Immature natural killer cell (primary cell): ENCODE measurements around the gene CIITA. TPM values are rescaled to one million over a fixed set of nuclear protein-coding genes. Genes with fewer than 3 reads are reported as not detected.

Experiments used
- DNase-seq, 3 donors: peaks; one replicate each; pipeline ENCODE4 v3.0.0; 2022; ENCODE audit warnings: mixed read lengths in 1 of 3
- H3K27ac Mint-ChIP-seq, 6 donors: one replicate each; pipeline ENCODE4 v1.8.0; 2020; ENCODE audit warnings: mixed read lengths in 6 of 6, mild to moderate bottlenecking in 5 of 6, inconsistent platforms in 4 of 6, moderate library complexity in 3 of 6
- H3K27me3 Mint-ChIP-seq, 3 donors: one replicate each; pipeline ENCODE4 v1.8.0; 2020 to 2021; ENCODE audit warnings: low read depth in 3 of 3, mild to moderate bottlenecking in 3 of 3, mixed read lengths in 3 of 3, moderate library complexity in 3 of 3, inconsistent platforms in 1 of 3
- H3K36me3 Mint-ChIP-seq, 3 donors: one replicate each; pipeline ENCODE4 v1.8.0; 2020; ENCODE audit warnings: mixed read lengths in 3 of 3, inconsistent platforms in 2 of 3, mild to moderate bottlenecking in 2 of 3
- H3K4me1 Mint-ChIP-seq, 2 donors: one replicate each; pipeline ENCODE4 v1.8.0; 2020; ENCODE audit warnings: inconsistent platforms in 2 of 2, mild to moderate bottlenecking in 2 of 2, mixed read lengths in 2 of 2, moderate library complexity in 1 of 2
- H3K4me3 Mint-ChIP-seq, 5 donors: one replicate each; pipeline ENCODE4 v1.8.0; 2020; ENCODE audit warnings: mild to moderate bottlenecking in 5 of 5, mixed read lengths in 5 of 5, inconsistent platforms in 3 of 5, moderate library complexity in 3 of 5
- H3K9me3 Mint-ChIP-seq, 6 donors: one replicate each; pipeline ENCODE4 v1.8.0; 2020; ENCODE audit warnings: mild to moderate bottlenecking in 6 of 6, mixed read lengths in 6 of 6, inconsistent platforms in 4 of 6, moderate library complexity in 3 of 6
- polyA plus RNA-seq, 3 donors: library from polyadenylated mRNA; unstranded; fragments of 300-500 nt; fragmentation: Illumina TruSeq; gene quantifications; one replicate each; pipeline ENCODE4 v1.2.3, GENCODE V29; 2021

The CIITA gene
- polyA plus RNA-seq, 3 donors from 2014 or later = 0.25 to 2.4 (median 1.7) TPM

DNA sequence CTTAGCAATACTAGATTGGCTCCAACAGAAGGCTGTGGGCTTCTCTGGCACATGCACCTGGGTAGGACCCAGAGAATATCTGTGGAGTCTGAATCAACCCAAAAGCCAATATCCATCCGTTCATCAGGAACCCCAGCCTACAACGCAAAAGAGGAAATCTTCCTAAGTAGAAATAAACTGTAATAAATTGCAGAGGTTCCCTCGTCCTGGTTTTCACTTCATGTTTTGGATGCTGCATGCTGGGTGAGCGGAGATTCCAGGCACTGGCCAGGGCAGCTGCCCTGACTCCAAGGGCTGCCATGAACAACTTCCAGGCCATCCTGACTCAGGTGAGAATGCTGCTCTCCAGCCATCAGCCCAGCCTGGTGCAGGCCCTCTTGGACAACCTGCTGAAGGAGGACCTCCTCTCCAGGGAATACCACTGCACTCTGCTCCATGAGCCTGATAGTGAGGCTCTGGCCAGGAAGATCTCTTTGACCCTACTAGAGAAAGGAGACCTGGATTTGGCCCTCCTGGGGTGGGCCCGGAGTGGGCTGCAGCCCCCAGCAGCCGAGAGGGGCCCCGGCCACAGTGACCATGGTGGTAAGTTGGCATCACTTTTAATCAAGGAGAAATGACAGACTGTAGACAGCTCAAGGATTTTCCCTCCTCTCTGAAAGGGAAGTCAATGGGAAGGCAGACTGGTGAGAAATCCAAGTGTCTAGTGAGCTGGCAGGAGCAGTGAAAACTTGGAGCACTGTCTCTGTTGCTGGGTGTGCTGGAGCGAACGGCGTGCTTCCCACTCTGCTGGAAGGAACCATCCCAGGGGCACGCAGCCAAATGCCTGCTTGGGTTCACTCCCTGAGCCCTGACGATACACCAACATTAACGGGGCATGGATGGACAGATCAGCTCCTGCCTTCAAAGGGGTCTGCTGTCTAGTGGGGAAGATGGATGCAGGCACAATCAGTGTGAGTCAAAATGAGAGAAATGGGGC is 10.7 kb upstream of the CIITA start:
- H3K27me3 Mint-ChIP-seq = peaks cover 0 to 2% (median 1%) of the 10 kb centered on the region in 3 donors
- no peak overlapping the region for H3K4me3 Mint-ChIP-seq
- DNase-seq = no peak
- no peaks in the 10 kb centered on the region for H3K9me3 Mint-ChIP-seq
- H3K4me1 Mint-ChIP-seq = peaks cover 29 to 41% of the 10 kb centered on the region in 2 donors
- no peaks in the 10 kb centered on the region for H3K36me3 Mint-ChIP-seq
- H3K27ac Mint-ChIP-seq = no peak overlapping the region

DNA sequence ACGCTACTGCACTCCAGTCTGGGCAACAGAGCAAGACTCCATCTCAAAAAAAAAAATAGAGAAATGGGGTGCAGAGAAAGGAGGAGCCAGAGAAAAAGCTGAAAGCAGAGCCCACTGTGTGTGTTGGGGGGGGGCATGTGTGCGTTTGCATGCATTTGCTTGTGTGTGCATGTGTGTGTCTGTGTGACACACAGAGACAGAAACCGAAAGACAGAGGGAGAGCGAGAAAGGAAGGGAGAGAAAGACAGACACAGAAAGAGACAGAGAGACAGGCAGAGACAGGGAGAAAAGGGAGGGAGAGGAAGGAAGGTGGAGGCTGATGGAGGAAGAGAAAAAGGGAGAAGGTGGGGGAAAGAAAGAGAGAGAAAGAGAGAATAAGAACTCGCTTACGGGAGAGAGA is 9.8 kb upstream of the CIITA start:
- H3K4me3 Mint-ChIP-seq = peak overlapping the region in 2 of 5 donors; percentile 17 to 52
- peaks cover 0 to 2% (median 1%) of the 10 kb centered on the region in 3 donors for H3K27me3 Mint-ChIP-seq
- H3K27ac Mint-ChIP-seq = peak overlapping the region in 1 of 6 donors; percentile 59
- H3K36me3 Mint-ChIP-seq = no peaks in the 10 kb centered on the region
- H3K9me3 Mint-ChIP-seq = no peaks in the 10 kb centered on the region
- no peak for DNase-seq
- peaks cover 35 to 51% of the 10 kb centered on the region in 2 donors for H3K4me1 Mint-ChIP-seq

DNA sequence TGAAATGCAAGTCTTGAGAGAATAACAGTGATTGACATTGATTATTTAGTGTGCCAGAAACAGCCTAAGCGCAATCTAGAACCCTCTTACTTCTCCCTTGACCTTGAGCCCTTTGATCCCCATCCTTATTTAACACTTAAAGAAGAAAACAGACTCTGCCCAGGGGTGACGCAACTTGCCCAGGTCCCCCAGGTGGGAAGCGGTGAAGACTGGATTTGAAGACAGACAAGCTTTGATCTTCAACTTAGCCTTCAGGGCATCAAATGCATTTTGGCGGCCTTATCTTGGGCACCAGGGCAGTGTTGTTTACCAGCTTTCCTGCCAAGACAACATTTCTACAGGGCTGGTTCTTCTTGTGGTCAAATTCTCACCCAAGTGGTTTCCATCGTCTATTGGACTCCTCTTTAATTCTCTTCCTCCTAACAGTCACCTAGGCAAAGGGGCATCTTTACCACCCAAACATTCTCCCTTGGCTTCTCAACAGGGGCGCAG is 8.9 kb upstream of the CIITA start:
- Mint-ChIP-seq H3K9me3 (no peaks in the 10 kb centered on the region), H3K4me3 (peak overlapping the region; percentile 25 to 74 (median 56)), H3K27me3 (peaks cover 0 to 5% (median 1%) of the 10 kb centered on the region in 3 donors), H3K36me3 (peaks cover 0 to 1% (median 0%) of the 10 kb centered on the region in 3 donors), H3K4me1 (peaks cover 35 to 56% of the 10 kb centered on the region in 2 donors), H3K27ac (peak overlapping the region in 5 of 6 donors; percentile 40 to 61 (median 55))
- DNase-seq = peak in 1 of 3 donors; percentile 21

DNA sequence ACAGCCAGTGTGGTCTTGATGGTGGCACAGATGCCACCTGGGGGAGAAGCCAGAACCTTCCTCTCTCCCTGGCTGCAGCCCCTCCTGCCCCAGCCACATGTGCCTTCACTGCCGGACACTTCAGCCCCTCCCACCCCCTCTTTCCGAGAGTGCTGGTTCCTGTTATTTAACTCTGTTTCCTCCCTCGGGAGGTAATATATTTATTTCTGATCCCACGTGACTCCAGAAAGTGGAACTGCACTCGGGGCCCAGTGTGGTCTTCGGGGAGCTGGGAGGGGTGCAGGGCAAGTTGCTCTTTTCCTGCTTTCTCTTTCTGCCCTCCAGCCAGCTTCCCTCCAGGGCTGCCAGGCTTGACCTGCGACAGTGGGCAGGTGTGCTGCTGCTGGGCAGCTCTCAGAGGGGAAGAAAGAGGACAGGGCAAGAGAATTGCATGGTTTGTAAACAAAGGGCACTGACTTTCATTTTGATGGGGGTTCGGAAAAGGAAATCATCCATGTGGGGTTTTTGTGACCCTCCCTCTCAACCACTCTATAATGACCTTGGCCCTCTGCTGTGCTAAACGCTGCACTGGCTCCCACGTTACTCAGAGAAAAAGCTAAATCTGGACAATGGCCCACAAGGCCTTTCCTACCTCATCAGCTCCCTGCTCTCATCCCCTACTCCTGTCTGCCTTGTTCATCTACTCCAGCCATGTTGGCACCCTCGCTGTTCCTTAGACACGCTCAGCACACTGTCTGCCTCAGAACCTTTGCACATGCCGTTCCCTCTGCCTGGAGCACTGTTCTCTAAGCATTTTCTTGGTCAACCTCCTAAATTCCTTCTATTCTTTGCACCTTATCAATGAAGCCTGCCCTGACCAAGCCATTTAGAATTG is 8.2 kb upstream of the CIITA start:
- Mint-ChIP-seq H3K27me3 (peaks cover 0 to 6% (median 1%) of the 10 kb centered on the region in 3 donors), H3K9me3 (no peaks in the 10 kb centered on the region), H3K36me3 (peaks cover 0 to 4% (median 0%) of the 10 kb centered on the region in 3 donors), H3K4me1 (peaks cover 35 to 56% of the 10 kb centered on the region in 2 donors), H3K4me3 (peak overlapping the region; percentile 25 to 74 (median 56)), H3K27ac (peak overlapping the region; percentile 40 to 77 (median 54))
- peak in 1 of 3 donors; percentile 15 for DNase-seq

DNA sequence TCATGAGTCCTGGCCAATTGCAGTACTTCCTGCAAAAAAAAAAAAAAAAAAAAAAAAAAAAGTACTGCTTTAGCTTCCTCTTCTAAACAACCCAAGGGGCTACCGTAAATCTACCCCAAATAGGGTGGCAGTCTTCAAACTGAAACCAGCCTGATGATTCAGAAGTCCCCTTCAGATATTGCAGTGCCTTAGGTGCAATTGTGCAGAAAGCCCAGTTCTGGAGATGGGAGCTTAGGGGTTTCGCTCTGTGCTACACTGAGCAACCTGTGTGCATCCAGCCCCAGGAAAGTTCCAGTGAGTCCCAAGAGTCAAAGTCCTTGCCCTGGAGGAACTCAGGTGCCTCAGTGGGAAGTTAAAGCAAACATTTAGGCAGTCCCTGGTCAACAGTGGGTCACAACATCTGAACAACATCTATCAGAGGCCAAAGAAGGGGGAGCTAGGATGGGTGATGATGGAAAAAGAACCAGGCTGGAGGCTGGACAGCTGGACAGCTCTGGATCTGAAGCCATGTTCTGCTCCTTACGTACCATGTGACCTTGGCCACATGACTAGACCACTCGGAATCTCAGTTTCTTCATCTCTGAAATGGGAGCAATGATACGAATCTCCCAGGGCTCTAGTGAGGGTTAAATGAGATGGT is 6.7 kb upstream of the CIITA start:
- Mint-ChIP-seq H3K4me3 (peak overlapping the region in 1 of 5 donors; percentile 76), H3K27me3 (peaks cover 3 to 6% (median 3%) of the 10 kb centered on the region in 3 donors), H3K36me3 (peaks cover 0 to 4% (median 0%) of the 10 kb centered on the region in 3 donors), H3K27ac (peak overlapping the region in 2 of 6 donors; percentile 64 to 76), H3K4me1 (peaks cover 35 to 59% of the 10 kb centered on the region in 2 donors), H3K9me3 (peaks cover 0 to 2% (median 0%) of the 10 kb centered on the region in 6 donors)
- DNase-seq = no peak

DNA sequence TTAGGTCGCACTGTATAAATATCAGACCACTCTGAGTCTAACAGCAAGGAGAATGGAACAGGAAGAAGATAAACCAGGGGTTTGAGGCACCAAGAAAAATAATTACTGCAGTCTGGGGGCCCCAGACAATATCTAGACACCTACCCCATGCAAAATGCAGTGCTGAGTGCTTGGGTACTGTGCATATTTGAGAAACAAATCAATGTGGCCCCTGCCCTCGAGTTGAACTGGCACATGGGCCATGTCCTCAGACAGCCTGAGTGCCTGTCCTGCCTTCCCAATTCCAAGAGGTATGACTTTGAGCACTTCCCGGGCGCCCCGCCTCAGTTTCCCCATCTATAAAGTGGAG is 6.2 kb upstream of the CIITA start:
- Mint-ChIP-seq H3K9me3 (peaks cover 0 to 2% (median 0%) of the 10 kb centered on the region in 6 donors), H3K36me3 (peaks cover 0 to 4% (median 0%) of the 10 kb centered on the region in 3 donors), H3K4me3 (peak overlapping the region in 4 of 5 donors; percentile 16 to 76 (median 46)), H3K27me3 (peaks cover 3 to 7% (median 4%) of the 10 kb centered on the region in 3 donors), H3K27ac (peak overlapping the region in 2 of 6 donors; percentile 64 to 82), H3K4me1 (peaks cover 40 to 63% of the 10 kb centered on the region in 2 donors)
- no peak for DNase-seq

DNA sequence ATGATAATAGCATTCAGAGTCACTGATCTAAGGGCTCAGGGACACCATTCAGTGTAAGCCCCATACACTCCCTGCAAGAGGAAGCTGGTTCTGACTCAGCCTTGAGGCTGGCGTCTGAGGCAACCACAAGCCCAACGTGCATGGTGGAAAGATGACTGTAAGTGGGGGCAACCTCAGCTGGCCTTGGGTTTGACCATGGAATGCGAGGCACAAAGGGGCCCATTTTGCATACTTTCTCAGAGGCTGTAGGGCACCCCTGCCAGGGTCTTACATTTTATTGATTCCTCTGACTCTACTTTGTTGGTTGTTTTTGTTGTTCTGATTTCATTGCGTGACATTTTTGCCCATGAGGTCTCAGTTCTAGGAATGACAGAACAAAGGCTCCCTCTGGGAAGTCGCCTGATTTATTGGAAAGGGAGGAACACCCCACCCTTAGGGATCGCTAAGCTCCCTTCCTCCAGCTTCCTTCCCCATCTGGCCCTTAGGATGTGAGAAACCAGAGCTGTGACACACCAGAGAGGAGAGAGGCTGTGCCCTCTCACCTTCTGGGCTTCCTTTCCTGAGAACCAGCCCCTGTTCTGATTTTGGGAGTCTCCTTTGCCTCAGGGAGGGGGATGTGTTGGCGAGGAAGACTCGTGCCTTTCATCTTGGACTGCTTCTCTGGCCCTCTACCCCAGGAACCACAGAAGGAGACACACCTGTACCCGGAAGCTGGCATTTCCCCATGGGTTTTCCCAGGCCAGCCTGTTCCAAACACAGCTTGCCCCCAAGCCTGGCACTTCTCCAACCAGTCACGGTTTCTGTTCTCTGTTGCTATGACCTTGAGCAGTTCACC is 5.6 kb upstream of the CIITA start:
- Mint-ChIP-seq H3K9me3 (peaks cover 0 to 2% (median 0%) of the 10 kb centered on the region in 6 donors), H3K36me3 (peaks cover 0 to 4% (median 0%) of the 10 kb centered on the region in 3 donors), H3K27ac (peak overlapping the region in 3 of 6 donors; percentile 6 to 82 (median 53)), H3K4me1 (peaks cover 44 to 68% of the 10 kb centered on the region in 2 donors), H3K27me3 (peaks cover 3 to 7% (median 4%) of the 10 kb centered on the region in 3 donors), H3K4me3 (peak overlapping the region in 4 of 5 donors; percentile 16 to 76 (median 46))
- peak in 1 of 3 donors; percentile 44 for DNase-seq

DNA sequence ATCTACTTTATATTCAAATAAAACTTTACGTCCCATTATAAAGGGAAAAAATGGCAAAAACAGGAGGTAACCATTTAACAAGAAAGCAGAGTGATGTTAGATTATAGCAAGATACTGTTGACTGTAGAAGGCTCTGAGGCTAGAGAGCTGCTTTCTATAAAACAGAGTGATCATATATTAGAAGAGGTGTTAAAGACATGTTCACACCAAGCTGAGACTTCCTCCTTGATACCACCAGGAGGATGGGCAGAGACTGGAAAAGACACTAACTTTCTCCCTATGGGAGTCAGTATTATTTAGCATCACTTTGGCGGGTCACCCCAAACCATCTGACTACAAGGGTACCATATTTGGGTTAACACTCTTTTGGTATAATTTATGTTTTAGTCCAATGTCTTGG is 687 bp upstream of the CIITA start:
- H3K27ac Mint-ChIP-seq = peak overlapping the region; percentile 22 to 92 (median 80)
- peak overlapping the region; percentile 85 to 95 (median 90) for H3K4me3 Mint-ChIP-seq
- peaks cover 4 to 12% (median 9%) of the 10 kb centered on the region in 3 donors for H3K27me3 Mint-ChIP-seq
- H3K9me3 Mint-ChIP-seq = peaks cover 0 to 2% (median 0%) of the 10 kb centered on the region in 6 donors
- peaks cover 50 to 71% of the 10 kb centered on the region in 2 donors for H3K4me1 Mint-ChIP-seq
- H3K36me3 Mint-ChIP-seq = peaks cover 0 to 4% (median 0%) of the 10 kb centered on the region in 3 donors
- peak in 1 of 3 donors; percentile 43 for DNase-seq

DNA sequence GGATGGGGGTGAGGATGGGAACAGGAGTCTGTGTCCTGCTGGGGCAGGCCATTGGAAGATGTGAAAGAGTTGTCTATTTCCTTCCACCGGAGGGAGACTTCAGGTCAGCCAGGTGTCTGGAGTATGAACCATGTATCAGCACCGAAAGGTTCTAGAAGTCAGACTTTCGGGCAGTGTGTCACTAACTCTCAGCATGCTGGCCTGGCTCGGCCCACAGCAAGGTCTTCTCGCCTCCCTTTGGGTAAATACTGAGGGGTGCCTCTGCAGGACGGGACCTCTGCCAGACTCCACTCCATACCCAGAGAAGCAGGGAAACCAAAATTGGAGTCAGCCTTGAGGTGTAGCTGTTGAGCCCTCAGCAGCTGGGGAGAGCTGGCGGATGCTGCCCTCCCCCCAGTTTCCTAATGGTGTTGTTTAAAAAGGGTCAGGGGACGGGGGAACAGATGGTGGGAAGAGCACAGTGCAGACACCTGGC is 507 bp downstream of the CIITA start:
- peaks cover 0 to 4% (median 0%) of the 10 kb centered on the region in 3 donors for H3K36me3 Mint-ChIP-seq
- DNase-seq = no peak
- peaks cover 0 to 2% (median 0%) of the 10 kb centered on the region in 6 donors for H3K9me3 Mint-ChIP-seq
- H3K27me3 Mint-ChIP-seq = peaks cover 4 to 12% (median 9%) of the 10 kb centered on the region in 3 donors
- peaks cover 50 to 70% of the 10 kb centered on the region in 2 donors for H3K4me1 Mint-ChIP-seq
- peak overlapping the region; percentile 22 to 92 (median 80) for H3K27ac Mint-ChIP-seq
- H3K4me3 Mint-ChIP-seq = peak overlapping the region; percentile 85 to 95 (median 90)

DNA sequence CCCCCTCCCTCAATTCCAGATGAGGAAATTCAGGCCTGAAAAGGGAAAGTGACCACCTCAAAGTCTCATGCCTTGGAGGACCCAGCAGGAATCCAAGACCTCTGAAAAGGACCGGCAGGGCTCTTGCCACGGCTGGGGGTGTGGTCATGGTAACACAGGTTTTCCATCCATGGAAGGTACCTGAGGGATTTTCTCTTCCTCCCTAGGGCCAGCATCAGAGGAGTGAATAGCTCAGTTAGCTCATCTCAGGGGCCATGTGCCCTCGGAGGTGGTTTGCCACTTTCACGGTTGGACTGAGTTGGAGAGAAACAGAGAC is 1.3 kb downstream of the CIITA start:
- Mint-ChIP-seq H3K4me3 (peak overlapping the region; percentile 85 to 95 (median 90)), H3K9me3 (peaks cover 0 to 2% (median 0%) of the 10 kb centered on the region in 6 donors), H3K27me3 (peaks cover 4 to 9% (median 8%) of the 10 kb centered on the region in 3 donors), H3K36me3 (peaks cover 0 to 1% (median 0%) of the 10 kb centered on the region in 3 donors), H3K4me1 (peaks cover 50 to 68% of the 10 kb centered on the region in 2 donors), H3K27ac (peak overlapping the region in 5 of 6 donors; percentile 30 to 92 (median 74))
- no peak for DNase-seq

DNA sequence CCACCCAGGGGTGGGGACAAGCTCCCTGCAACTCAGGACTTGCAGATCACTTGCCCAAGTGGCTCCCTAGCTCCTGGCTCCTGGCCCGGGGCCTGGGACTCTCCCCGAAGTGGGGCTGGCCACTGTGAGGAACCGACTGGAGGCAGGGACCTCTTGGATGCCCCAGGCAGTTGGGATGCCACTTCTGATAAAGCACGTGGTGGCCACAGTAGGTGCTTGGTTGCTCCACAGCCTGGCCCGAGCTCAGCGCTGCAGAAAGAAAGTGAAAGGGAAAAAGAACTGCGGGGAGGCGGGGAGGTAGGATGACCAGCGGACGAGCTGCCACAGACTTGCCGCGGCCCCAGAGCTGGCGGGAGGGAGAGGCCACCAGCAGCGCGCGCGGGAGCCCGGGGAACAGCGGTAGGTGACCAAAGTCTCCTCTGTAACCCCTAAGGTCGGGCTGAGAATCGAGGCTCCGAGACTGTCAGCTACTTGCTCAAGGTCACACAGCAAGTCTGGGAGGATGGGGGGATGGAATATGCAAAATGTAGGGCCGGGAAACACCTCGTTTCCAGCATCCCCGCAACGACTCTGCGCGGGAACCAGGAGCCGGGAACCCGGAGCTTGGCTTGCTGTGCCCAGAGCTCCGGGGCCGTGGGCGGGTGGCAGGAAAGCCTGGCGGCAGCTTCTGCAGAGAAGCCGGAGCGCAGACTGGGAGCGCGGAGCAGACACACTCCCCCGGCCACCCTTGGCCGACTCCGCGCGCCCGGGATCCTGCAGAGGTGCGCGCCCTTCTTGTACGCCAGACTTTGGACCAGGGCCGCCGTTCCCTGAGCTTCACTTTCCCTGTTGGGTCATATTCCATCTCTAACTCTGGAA is 1.9 kb downstream of the CIITA start:
- Mint-ChIP-seq H3K4me3 (peak overlapping the region; percentile 85 to 95 (median 90)), H3K9me3 (peaks cover 0 to 2% (median 0%) of the 10 kb centered on the region in 6 donors), H3K27me3 (peaks cover 4 to 9% (median 8%) of the 10 kb centered on the region in 3 donors), H3K36me3 (no peaks in the 10 kb centered on the region), H3K27ac (peak overlapping the region; percentile 34 to 92 (median 68)), H3K4me1 (peaks cover 50 to 68% of the 10 kb centered on the region in 2 donors)
- peak; percentile 41 to 55 (median 54) for DNase-seq
